ENCODE data around the gene PNLDC1. TPM values are rescaled to one million over a fixed set of nuclear protein-coding genes. Genes with fewer than 3 reads are reported as not detected.
A peak's percentile ranks its signal among the peaks of the same experiment; 100 is the strongest.
"Not testable (repeated sequence)": the region's sequence is repeated elsewhere in the genome, so short reads cannot be mapped to it uniquely, and the experiment has no call there.

PNLDC1 gene
- total RNA-seq, 2 experiments from 2014 or later: 0.42 to 0.96 TPM

GRCh38 chr6:159852877-159853276, 52.8 kb downstream of the PNLDC1 start:
- no peak overlapping the region for H3K4me3 Mint-ChIP-seq
- H3K36me3 Mint-ChIP-seq: peaks cover 3% of the 10 kb centered on the region
- DNase-seq (no peak), ATAC-seq (ENCODE audit: low read depth) (no peak)
- no peaks in the 10 kb centered on the region for H3K4me1 Mint-ChIP-seq
- POLR2A ChIA-PET: interaction anchor here (0.7 kb wide), 1 partner anchor 9 kb away, joined by 4 read pairs; no protein-coding TSS in a partner anchor
- H3K27ac Mint-ChIP-seq: no peak overlapping the region
- peaks cover 4% of the 10 kb centered on the region for H3K9me3 Mint-ChIP-seq
- H3K27me3 Mint-ChIP-seq: peaks cover 18% of the 10 kb centered on the region

- Mint-ChIP-seq H3K4me1 (no peaks in the 10 kb centered on the region), H3K9me3 (no peaks in the 10 kb centered on the region), H3K27ac (no peak overlapping the region), H3K36me3 (peaks cover 3% of the 10 kb centered on the region), H3K27me3 (peaks cover 18% of the 10 kb centered on the region), H3K4me3 (no peak overlapping the region)
- ATAC-seq (ENCODE audit: low read depth) (no peak), DNase-seq (no peak)
- POLR2A ChIA-PET: no interaction called here
Observed at GRCh38 chr6:159853754-159854153, 53.7 kb downstream of the PNLDC1 start.

GRCh38 chr6:159854959-159855358, 54.9 kb downstream of the PNLDC1 start:
- peaks cover 3% of the 10 kb centered on the region for H3K36me3 Mint-ChIP-seq
- H3K27me3 Mint-ChIP-seq: peaks cover 18% of the 10 kb centered on the region
- no peak overlapping the region for H3K4me3 Mint-ChIP-seq
- POLR2A ChIA-PET: interaction anchor here (0.7 kb wide), 1 partner anchor 72 kb away, joined by 3 read pairs; no protein-coding TSS in a partner anchor
- no peaks in the 10 kb centered on the region for H3K9me3 Mint-ChIP-seq
- DNase-seq: no peak
- no peaks in the 10 kb centered on the region for H3K4me1 Mint-ChIP-seq
- no peak for ATAC-seq (ENCODE audit: low read depth)
- no peak overlapping the region for H3K27ac Mint-ChIP-seq

- DNase-seq (no peak), ATAC-seq (ENCODE audit: low read depth) (no peak)
- Mint-ChIP-seq H3K27ac (no peak overlapping the region), H3K27me3 (peaks cover 13% of the 10 kb centered on the region), H3K4me1 (peaks cover 17% of the 10 kb centered on the region), H3K9me3 (no peaks in the 10 kb centered on the region), H3K4me3 (no peak overlapping the region), H3K36me3 (peaks cover 3% of the 10 kb centered on the region)
- POLR2A ChIA-PET: no interaction called here
Observed at GRCh38 chr6:159858259-159858658, 58.2 kb downstream of the PNLDC1 start.

GRCh38 chr6:159860482-159860881, 60.4 kb downstream of the PNLDC1 start:
- no peak for ATAC-seq (ENCODE audit: low read depth)
- Mint-ChIP-seq H3K36me3 (peaks cover 3% of the 10 kb centered on the region), H3K4me1 (peaks cover 17% of the 10 kb centered on the region), H3K27me3 (peaks cover 13% of the 10 kb centered on the region), H3K4me3 (no peak overlapping the region), H3K27ac (no peak overlapping the region), H3K9me3 (no peaks in the 10 kb centered on the region)
- POLR2A ChIA-PET: no interaction called here
- DNase-seq: no peak

- peak overlapping the region; percentile 19 for H3K4me3 Mint-ChIP-seq
- H3K27ac Mint-ChIP-seq: peak overlapping the region; percentile 10
- POLR2A ChIA-PET: interaction anchor here (0.9 kb wide), 1 partner anchor 71 kb away, joined by 4 read pairs; no protein-coding TSS in a partner anchor
- ATAC-seq (ENCODE audit: low read depth) (peak; percentile 68), DNase-seq (no peak)
- no peaks in the 10 kb centered on the region for H3K9me3 Mint-ChIP-seq
- peaks cover 3% of the 10 kb centered on the region for H3K27me3 Mint-ChIP-seq
- no peaks in the 10 kb centered on the region for H3K36me3 Mint-ChIP-seq
- peaks cover 17% of the 10 kb centered on the region for H3K4me1 Mint-ChIP-seq
Observed at GRCh38 chr6:159862103-159862502, 62.0 kb downstream of the PNLDC1 start.

GRCh38 chr6:159863341-159863740, 63.3 kb downstream of the PNLDC1 start:
- Mint-ChIP-seq H3K27ac (peak overlapping the region; percentile 8), H3K4me1 (peaks cover 17% of the 10 kb centered on the region), H3K4me3 (peak overlapping the region; percentile 15)
- peak; percentile 41 for ATAC-seq (ENCODE audit: low read depth)
- not testable (repeated sequence) for H3K36me3 Mint-ChIP-seq, H3K27me3 Mint-ChIP-seq, H3K9me3 Mint-ChIP-seq, DNase-seq
- POLR2A ChIA-PET: interaction anchor here (0.9 kb wide), 1 partner anchor 170 kb away, joined by 3 read pairs; the partner anchor contains the start of gene SOD2

GRCh38 chr6:159865226-159865920, 65.3 kb downstream of the PNLDC1 start:
- Mint-ChIP-seq H3K4me3 (no peak overlapping the region), H3K27ac (no peak overlapping the region), H3K36me3 (no peaks in the 10 kb centered on the region), H3K9me3 (no peaks in the 10 kb centered on the region), H3K27me3 (no peaks in the 10 kb centered on the region), H3K4me1 (peaks cover 17% of the 10 kb centered on the region)
- ATAC-seq (ENCODE audit: low read depth) (no peak), DNase-seq (no peak)
- POLR2A ChIA-PET: no interaction called here

- Mint-ChIP-seq H3K36me3 (no peaks in the 10 kb centered on the region), H3K4me3 (no peak overlapping the region), H3K27me3 (no peaks in the 10 kb centered on the region), H3K27ac (peak overlapping the region; percentile 62), H3K4me1 (peaks cover 15% of the 10 kb centered on the region), H3K9me3 (no peaks in the 10 kb centered on the region)
- ATAC-seq (ENCODE audit: low read depth) (no peak), DNase-seq (no peak)
- POLR2A ChIA-PET: interaction anchor here (0.5 kb wide), 1 partner anchor 239 kb away, joined by 3 read pairs; no protein-coding TSS in a partner anchor
Observed at GRCh38 chr6:159866286-159867247, 66.5 kb downstream of the PNLDC1 start.

Other genes starting within 250 kb of the PNLDC1 start
- gene SOD2, start 107.0 kb upstream of the PNLDC1 start, total RNA-seq: 10 to 100 TPM; 68.4 to 72.1 TPM
- gene WTAP, start 72.8 kb upstream of the PNLDC1 start, total RNA-seq: 100 to 1,000 TPM; 127 to 129 TPM
- 10 to 100 TPM; 55.3 to 57.1 TPM for gene ACAT2, start 38.2 kb upstream of the PNLDC1 start, total RNA-seq
- gene TCP1, start 10.7 kb upstream of the PNLDC1 start, total RNA-seq: 100 to 1,000 TPM; 181 to 197 TPM
- gene MRPL18, start 9.8 kb upstream of the PNLDC1 start, total RNA-seq: 10 to 100 TPM; 58.9 to 62.0 TPM
- gene MAS1, start 90.7 kb downstream of the PNLDC1 start, total RNA-seq: not detected
- 10 to 100 TPM; 75.0 to 77.7 TPM for gene IGF2R, start 168.8 kb downstream of the PNLDC1 start, total RNA-seq

All from activated naive CD8-positive, alpha-beta T cell treated with anti-CD3 and anti-CD28 coated beads, Interleukin-2, amount 10 ng/mL, durations not matched to agents 7 days and 5 days (primary cell).